Spleen (tissue), 11 donors: ENCODE results near the gene RPL15. TPM values are rescaled to one million over a fixed set of nuclear protein-coding genes. Genes with fewer than 3 reads are reported as not detected.

Experiments used
- DNase-seq: peaks from one replicate; pipeline ENCODE4 v3.0.0-alpha.2; 2020
- H3K27ac ChIP-seq, 8 donors: fragments of 200-600 bp; sonication (generic) in 7 of 8; 1 replicate in 4 of 8; 2 replicates in 4 of 8; pipeline versions ENCODE4 v1.5.0 to v1.8.0; 2016 to 2021; ENCODE audit warnings: inconsistent platforms in 4 of 8, mild to moderate bottlenecking in 4 of 8, moderate library complexity in 1 of 8
- H3K27me3 ChIP-seq, 7 donors: fragments of 200-600 bp; sonication (generic) in 6 of 7; replicated peaks in 1 of 7; 1 replicate in 4 of 7; 2 replicates in 3 of 7; pipeline versions ENCODE4 v1.5.0 to v1.8.0; 2016 to 2021; ENCODE audit warnings: inconsistent platforms in 3 of 7, mild to moderate bottlenecking in 1 of 7
- H3K36me3 ChIP-seq, 6 donors: fragments of 200-600 bp; sonication (generic) in 5 of 6; 1 replicate in 4 of 6; 2 replicates in 2 of 6; pipeline versions ENCODE4 v1.5.0 to v1.8.0; 2016 to 2021; ENCODE audit warnings: inconsistent platforms in 2 of 6
- H3K4me1 ChIP-seq, 6 donors: fragments of 200-600 bp; sonication (generic) in 5 of 6; 1 replicate in 3 of 6; 2 replicates in 3 of 6; pipeline versions ENCODE4 v1.5.0 to v1.8.0; 2016 to 2021; ENCODE audit warnings: inconsistent platforms in 3 of 6
- H3K4me3 ChIP-seq, 8 donors: fragments of 200-600 bp; sonication (generic) in 7 of 8; 1 replicate in 4 of 8; 2 replicates in 4 of 8; pipeline versions ENCODE4 v1.5.0 to v1.8.0; 2016 to 2021; ENCODE audit warnings: inconsistent platforms in 4 of 8, mild to moderate bottlenecking in 4 of 8, moderate library complexity in 2 of 8
- H3K9me3 ChIP-seq, 8 donors: fragments of 200-600 bp; sonication (generic) in 7 of 8; 1 replicate in 4 of 8; 2 replicates in 4 of 8; pipeline versions ENCODE4 v1.5.0 to v1.8.0; 2016 to 2021; ENCODE audit warnings: inconsistent platforms in 4 of 8
- POLR2A ChIP-seq, 3 donors: fragments of 450-650 bp; IDR thresholded peaks; one replicate each; pipeline ENCODE4 v1.5.1; 2017; ENCODE audit warnings: antibody characterized with exemption in 3 of 3, mild to moderate bottlenecking in 1 of 3
- POLR2AphosphoS5 ChIP-seq, 3 donors: sonication (generic); formaldehyde crosslinking; IDR thresholded peaks; one replicate each; pipeline ENCODE4 v1.5.1; 2017; ENCODE audit warnings: antibody characterized with exemption in 3 of 3
- WGBS, 5 donors: extraction: QIAGEN DNeasy Blood & Tissue Kit in 3 of 5; methylation state at CpG; one replicate each; pipeline versions ENCODE4 v1.1.5 to v1.1.7; 2013 to 2018; 5-methylcytosine and 5-hydroxymethylcytosine counted together
- intact Hi-C: fragments of 100-400 bp; cut with DNase I; formaldehyde crosslinking; loops from one replicate; pipeline ENCODE4 v1.15.0; 2023; ENCODE audit warnings: low total_unique reads
- polyA plus RNA-seq, 3 donors: library from polyadenylated mRNA; stranded (reverse); fragments of 200-250 nt; gene quantifications; one replicate each; pipeline ENCODE4 v1.2.1, GENCODE V29; 2013
- total RNA-seq, 7 donors: library from RNA; depleted of rRNA in 3 of 7; stranded (reverse); fragments of >200 nt in 3 of 7; fragmentation: NEBNext Ultra II Directional in 4 of 7; extraction: Animal tissue kit (Norgen Biotek cat#: 25700) in 4 of 7; gene quantifications; one replicate each; pipeline versions ENCODE4 v1.1.0 to v1.2.1, GENCODE V29; 2016 to 2021
- TF ChIP-seq, protein P1 (sequence below), 11 experiments: fragments of 200-600 bp in 7 of 11; fragments of 450-650 bp in 4 of 11; sonication (generic) in 4 of 11; IDR thresholded peaks in 8 of 11; conservative IDR thresholded peaks in 3 of 11; 1 replicate in 7 of 11; 2 replicates in 4 of 11; pipeline versions ENCODE4 v1.4.0 to v1.8.0; 2016 to 2021; ENCODE audit warnings: antibody characterized with exemption in 11 of 11, inconsistent platforms in 4 of 11, mild to moderate bottlenecking in 1 of 11
- donor health status: healthy with polysubstance abuse.
- donor health status: DM: no; HTN: no; CAD: no; lungs with moderate emphysema.
- donor health status: DM: no; HTN: no; CAD: no.
- donor health status: Bipolar disorder and iron deficiency.
- donor health status: healthy.
- donor health status: DM: no; HTN: no; CAD: no.
- donor health status: DM: yes; HTN: yes; CAD: no.

Gene RPL15
- total and polyA plus RNA-seq, 10 donors: 1,270 to 6,830 (median 1,691) TPM

DNA sequence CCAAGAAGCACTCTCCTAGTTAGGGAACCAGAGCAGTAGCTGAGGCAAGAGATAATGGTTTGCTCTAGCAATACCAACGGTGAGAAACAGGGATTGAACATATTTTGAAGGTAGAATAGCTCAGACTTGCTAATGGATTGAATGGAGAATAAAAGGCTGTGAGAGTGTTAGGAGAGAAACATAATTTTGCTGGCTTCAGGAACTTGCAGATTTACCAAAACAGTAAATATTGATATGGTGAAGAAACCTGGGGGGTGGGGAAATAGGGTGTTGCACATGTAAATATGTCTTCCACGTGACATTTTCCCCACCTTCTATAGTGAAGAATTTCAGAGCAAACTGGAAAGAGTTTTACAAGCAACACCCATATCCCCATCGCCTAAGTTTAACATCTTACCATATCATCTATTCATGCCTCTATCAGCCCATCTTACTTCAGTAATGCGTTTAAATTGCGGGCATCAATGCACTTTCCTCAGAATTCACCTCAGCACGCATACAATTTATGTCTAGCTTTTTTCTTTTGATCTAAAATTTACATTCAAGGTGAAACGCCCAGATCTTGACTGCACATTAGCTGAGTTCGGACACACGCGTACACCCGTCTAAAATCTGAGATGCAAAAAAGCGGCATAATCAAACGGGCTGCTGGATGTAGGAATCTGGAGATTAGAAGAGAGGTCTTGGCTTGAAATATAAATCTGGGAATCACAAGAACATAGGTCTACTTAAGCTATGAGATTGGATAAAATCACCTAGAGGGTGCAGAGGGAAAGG, 27.3 kb downstream of the RPL15 start:
- peak overlapping the region; percentile 59 to 93 (median 79) for H3K4me3 ChIP-seq
- no peak for DNase-seq
- H3K36me3 ChIP-seq: no peaks in the 10 kb centered on the region
- H3K9me3 ChIP-seq: no peaks in the 10 kb centered on the region
- peaks cover 3 to 42% (median 34%) of the 10 kb centered on the region in 6 donors for H3K4me1 ChIP-seq
- no peak for TF ChIP-seq POLR2AphosphoS5 (IDR thresholded peaks at IDR 0.05)
- no peaks in the 10 kb centered on the region for H3K27me3 ChIP-seq
- H3K27ac ChIP-seq: peak overlapping the region; percentile 79 to 99 (median 96)
- intact Hi-C loops: loop anchor here (2.0 kb wide), 1 partner anchor 25 kb away; no protein-coding TSS in a partner anchor
- 9 to 16% (median 11%) methylated on average over 13 of the region's 13 CpGs for WGBS, 5 donors

- H3K27ac ChIP-seq: peak within 1 kb of the TSS; percentile 84 to 99 (median 96)
- no peaks in the 10 kb centered on the region for H3K27me3 ChIP-seq
- H3K4me1 ChIP-seq: peaks cover 10 to 51% (median 42%) of the 10 kb centered on the region in 6 donors
- no peaks in the 10 kb centered on the region for H3K36me3 ChIP-seq
- H3K4me3 ChIP-seq: peak within 1 kb of the TSS; percentile 68 to 93 (median 82)
- peak; percentile 97 for DNase-seq
- no peaks in the 10 kb centered on the region for H3K9me3 ChIP-seq
- TF ChIP-seq POLR2A (IDR thresholded peaks at IDR 0.05) (peak in 2 of 3 donors; percentile 74 to 79), POLR2AphosphoS5 (IDR thresholded peaks at IDR 0.05) (peak; percentile 90 to 92 (median 91))
- TF ChIP-seq, protein P1, sequence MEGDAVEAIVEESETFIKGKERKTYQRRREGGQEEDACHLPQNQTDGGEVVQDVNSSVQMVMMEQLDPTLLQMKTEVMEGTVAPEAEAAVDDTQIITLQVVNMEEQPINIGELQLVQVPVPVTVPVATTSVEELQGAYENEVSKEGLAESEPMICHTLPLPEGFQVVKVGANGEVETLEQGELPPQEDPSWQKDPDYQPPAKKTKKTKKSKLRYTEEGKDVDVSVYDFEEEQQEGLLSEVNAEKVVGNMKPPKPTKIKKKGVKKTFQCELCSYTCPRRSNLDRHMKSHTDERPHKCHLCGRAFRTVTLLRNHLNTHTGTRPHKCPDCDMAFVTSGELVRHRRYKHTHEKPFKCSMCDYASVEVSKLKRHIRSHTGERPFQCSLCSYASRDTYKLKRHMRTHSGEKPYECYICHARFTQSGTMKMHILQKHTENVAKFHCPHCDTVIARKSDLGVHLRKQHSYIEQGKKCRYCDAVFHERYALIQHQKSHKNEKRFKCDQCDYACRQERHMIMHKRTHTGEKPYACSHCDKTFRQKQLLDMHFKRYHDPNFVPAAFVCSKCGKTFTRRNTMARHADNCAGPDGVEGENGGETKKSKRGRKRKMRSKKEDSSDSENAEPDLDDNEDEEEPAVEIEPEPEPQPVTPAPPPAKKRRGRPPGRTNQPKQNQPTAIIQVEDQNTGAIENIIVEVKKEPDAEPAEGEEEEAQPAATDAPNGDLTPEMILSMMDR (IDR thresholded peaks at IDR 0.05 in 8 of 11, conservative IDR thresholded peaks at IDR 0.05 in 3 of 11): peak in 3 of 11 experiments; percentile 9 to 12 (median 9)
- WGBS, 5 donors: 0 to 1% (median 1%) methylated on average over 42 to 88 of the region's 88 CpGs
- intact Hi-C loops: loop anchor here (2.0 kb wide), 1 partner anchor 26 kb away; no protein-coding TSS in a partner anchor
These were observed 28.1 kb downstream of the RPL15 start, which contains the start of gene NR1D2 for GRCh38 chr3:23944861-23945662. TSS of gene NR1D2 (plus strand) at chr3:23945286. CDS start at chr3:23945579, 293 bp downstream.

DNA sequence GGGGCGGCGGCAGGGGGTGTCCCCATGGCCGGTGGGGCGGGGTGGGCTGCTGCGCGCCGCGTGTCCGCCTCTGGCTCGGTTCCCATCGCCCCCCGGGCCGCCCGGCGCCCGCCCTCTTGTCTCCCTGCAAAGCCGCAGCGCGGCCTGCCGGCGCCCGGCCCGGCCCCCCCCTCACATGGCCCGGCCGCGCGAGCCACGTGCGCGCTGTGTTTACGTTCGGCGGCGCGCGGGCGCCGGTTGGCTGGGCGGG, 28.7 kb downstream of the RPL15 start:
- no peak for DNase-seq
- no peaks in the 10 kb centered on the region for H3K36me3 ChIP-seq
- no peaks in the 10 kb centered on the region for H3K9me3 ChIP-seq
- intact Hi-C loops: loop anchor here (2.0 kb wide), 1 partner anchor 27 kb away; no protein-coding TSS in a partner anchor
- peak overlapping the region; percentile 59 to 93 (median 79) for H3K4me3 ChIP-seq
- peaks cover 15 to 56% (median 48%) of the 10 kb centered on the region in 6 donors for H3K4me1 ChIP-seq
- no peaks in the 10 kb centered on the region for H3K27me3 ChIP-seq
- TF ChIP-seq POLR2AphosphoS5 (IDR thresholded peaks at IDR 0.05) (no peak), POLR2A (IDR thresholded peaks at IDR 0.05) (no peak)
- TF ChIP-seq, protein P1 (IDR thresholded peaks at IDR 0.05 in 8 of 11, conservative IDR thresholded peaks at IDR 0.05 in 3 of 11): no peak
- H3K27ac ChIP-seq: peak overlapping the region; percentile 79 to 99 (median 96)
- 0% methylated on average over 16 to 39 of the region's 39 CpGs; no CpG with 5 or more reads in 2 of the 5 donors for WGBS, 5 donors

- peak overlapping the region; percentile 68 to 93 (median 82) for H3K4me3 ChIP-seq
- H3K36me3 ChIP-seq: no peaks in the 10 kb centered on the region
- intact Hi-C loops: loop anchor here (2.0 kb wide), 1 partner anchor 27 kb away; no protein-coding TSS in a partner anchor
- peak overlapping the region; percentile 84 to 99 (median 96) for H3K27ac ChIP-seq
- WGBS, 5 donors: 0 to 1% (median 0%) methylated on average over 38 to 87 of the region's 87 CpGs
- H3K4me1 ChIP-seq: peaks cover 18 to 61% (median 53%) of the 10 kb centered on the region in 6 donors
- no peaks in the 10 kb centered on the region for H3K27me3 ChIP-seq
- no peaks in the 10 kb centered on the region for H3K9me3 ChIP-seq
- peak; percentile 99 for DNase-seq
- no peak for TF ChIP-seq POLR2A (IDR thresholded peaks at IDR 0.05)
- TF ChIP-seq POLR2AphosphoS5 (IDR thresholded peaks at IDR 0.05): peak; percentile 75 to 88 (median 86)
- TF ChIP-seq, protein P1 (IDR thresholded peaks at IDR 0.05 in 8 of 11, conservative IDR thresholded peaks at IDR 0.05 in 3 of 11): peak in 4 of 11 experiments; percentile 10 to 41 (median 24)
These were observed 29.2 kb downstream of the RPL15 start for GRCh38 chr3:23945913-23946687.
